Stimulated activated CD8-positive, alpha-beta memory T cell treated with anti-CD3 and anti-CD28 coated beads, Interleukin-12 subunit alpha, Interleukin-12 subunit beta, amount 100 ng/mL, for 4 hours (primary cell): ENCODE results near the gene KRT222.

Experiments used
- DNase-seq: peaks from one replicate; pipeline ENCODE4 v3.0.0-alpha.2; 2020; ENCODE audit warnings: low read depth

The KRT222 gene

DNA sequence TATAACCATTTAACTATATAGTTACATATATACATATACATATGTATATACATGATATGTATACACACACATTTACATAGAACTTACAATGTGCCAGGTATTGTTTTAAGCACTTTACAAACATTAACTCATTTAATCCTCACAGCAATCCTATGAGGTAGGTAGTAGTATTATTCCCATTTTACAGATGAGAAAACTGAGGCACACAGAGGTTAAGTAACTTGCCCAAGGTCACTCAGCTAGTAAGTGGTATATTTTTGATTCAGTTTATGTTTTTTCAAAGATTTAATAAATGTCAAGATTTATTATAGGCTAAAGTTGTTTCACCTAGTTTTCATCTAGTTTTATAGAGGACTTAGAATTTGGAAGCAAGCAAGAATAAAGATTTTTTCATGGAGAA lies 6.6 kb downstream of the KRT222 start:
- DNase-seq, result no peak

DNA sequence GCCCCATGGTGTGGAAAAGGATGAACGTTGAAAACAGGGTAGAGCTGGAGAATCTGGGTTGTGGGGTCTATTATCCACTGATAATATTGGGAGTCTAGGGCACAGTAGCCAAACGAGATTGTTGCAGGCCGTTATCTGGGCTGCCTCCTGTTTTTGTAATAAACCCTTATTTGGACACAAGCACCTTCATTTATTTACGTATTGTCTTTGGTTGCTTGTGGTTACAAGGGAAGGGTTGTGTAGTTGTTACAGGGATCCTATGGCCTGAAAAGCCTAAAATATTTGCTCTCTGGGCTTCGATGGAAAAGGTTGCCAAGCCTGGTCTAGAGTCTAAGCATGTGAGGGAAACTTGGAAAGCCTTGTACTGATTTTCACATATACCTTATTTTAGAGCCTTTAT lies 13.0 kb downstream of the KRT222 start:
- no peak for DNase-seq

GRCh38 chr17:40648384-40648968 lies 16.5 kb downstream of the KRT222 start:
- no peak for DNase-seq

GRCh38 chr17:40647624-40648383 lies 17.2 kb downstream of the KRT222 start, which contains the start of gene SMARCE1:
Gene SMARCE1, minus strand, starts transcription at chr17:40647818. Its CDS starts 2,016 bp downstream, at chr17:40645802.
- DNase-seq, result peak; percentile 50

- no peak for DNase-seq
Observed at GRCh38 chr17:40646791-40647623, 18.0 kb downstream of the KRT222 start.

DNA sequence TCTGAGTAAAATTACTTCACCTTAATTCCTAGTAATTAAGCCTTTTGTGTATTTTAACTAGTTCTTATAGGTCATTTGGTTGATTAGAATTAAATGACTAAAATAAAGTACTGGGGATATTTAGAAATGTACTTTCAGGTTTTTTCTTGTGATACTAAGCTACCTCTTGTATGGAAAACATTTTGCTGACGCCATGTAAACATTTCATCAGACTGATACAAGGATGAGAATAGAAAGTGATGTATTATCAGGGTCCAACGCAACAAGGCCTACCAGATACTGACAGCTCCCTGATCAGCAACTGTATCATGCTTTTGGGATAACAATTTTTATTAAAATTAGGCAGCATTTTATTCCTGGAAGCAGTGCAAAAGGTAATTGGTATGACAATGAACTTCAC lies 19.0 kb downstream of the KRT222 start:
- no peak for DNase-seq

- DNase-seq, result no peak
Observed at GRCh38 chr17:40645291-40645690, 19.7 kb downstream of the KRT222 start.

DNA sequence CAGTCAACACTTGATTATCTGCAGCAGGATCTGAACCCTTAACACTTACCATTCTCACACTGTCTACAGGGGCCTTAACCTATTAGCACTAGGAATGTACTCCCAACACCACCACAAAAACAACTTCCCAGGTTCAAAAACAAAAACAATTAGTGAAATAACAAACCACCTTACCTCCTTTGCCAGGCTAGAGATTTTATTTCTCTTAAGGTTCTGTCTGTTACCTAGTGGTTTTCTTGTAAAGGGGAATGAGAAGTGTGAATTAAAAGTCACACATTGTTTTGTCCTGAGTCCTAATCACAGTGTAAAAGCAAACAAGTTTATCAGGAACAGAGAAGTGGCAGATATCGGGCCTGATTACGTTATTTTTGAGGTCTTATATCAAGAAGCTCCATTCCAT lies 27.0 kb downstream of the KRT222 start:
- no peak for DNase-seq

DNA sequence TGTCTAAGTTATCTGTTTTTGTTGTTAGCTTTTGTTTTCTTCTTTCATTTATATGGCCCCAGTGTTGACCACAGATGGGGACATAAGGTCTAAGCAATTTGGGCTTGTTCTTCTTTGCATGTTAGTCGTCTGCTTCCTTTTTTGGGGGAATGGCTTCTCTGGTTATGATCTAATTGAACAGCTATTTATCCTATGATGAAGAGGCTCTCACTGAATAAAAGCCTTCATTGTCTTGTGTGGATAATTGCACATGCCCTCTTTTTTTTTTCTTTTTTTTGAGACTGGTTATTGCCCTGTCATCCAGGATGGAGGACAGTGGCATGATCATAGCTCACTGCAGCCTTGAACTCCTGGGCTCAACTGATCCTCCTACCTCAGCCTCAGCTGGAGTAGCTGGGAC lies 31.1 kb downstream of the KRT222 start:
- no peak for DNase-seq

- no peak for DNase-seq
Observed at GRCh38 chr17:40632216-40632615, 32.8 kb downstream of the KRT222 start.

GRCh38 chr17:40629842-40630241 lies 35.1 kb downstream of the KRT222 start:
- DNase-seq, result no peak

DNA sequence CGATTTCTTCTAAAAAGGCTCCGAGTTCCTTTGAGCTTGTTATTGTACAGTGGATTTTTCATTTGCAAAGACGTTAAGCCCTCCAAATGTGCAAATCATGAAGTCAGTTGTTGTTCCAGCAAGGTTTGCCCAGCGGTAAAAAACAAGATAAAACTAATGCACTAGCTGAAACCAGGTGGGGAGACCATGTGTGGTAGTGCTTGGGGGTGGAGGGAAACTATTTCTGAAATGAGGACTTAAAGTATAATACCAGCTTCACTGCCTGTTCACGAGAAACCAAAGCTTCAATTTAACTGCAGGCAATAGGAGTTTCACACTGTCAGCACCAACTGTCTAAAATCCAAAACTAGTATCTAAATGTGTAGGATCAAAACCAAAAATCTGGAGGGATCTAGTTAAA lies 39.7 kb downstream of the KRT222 start:
- no peak for DNase-seq

DNA sequence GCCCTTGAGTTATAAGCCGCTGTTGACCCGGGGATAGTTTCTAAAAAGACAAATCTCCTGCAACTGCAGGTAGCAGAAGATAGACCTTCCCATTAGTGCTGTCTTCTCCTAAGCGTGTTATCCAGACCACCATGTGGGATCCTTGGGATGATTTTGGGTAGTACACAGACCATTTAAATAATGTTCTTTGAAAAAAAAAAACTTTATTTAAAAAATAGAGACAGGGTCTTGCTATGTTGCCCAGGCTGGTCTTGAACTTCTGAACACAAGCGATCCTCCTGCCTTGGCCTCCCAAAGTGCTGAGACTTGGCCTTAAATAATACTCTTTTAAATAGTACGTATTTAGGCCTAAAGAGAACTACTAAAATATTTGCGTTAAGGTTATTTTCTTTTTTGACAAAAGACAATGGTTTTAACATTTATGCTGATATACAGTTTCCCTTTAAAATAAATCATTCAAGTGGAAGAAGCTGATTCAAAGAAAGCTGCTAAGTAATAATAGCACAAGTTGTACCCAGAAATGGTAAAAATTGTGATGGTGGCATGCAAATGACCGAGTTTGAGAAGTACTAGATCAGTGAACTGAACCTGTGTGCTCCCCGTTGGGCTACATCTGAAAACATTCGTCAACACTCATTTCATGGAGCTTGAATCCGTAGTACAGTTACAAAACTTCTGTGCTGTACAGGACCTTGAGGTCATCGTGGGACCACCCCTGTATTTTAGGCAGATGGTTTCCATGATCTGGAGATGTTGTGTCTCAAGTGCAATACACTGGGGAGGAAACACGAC lies 41.4 kb downstream of the KRT222 start:
- no peak for DNase-seq

DNA sequence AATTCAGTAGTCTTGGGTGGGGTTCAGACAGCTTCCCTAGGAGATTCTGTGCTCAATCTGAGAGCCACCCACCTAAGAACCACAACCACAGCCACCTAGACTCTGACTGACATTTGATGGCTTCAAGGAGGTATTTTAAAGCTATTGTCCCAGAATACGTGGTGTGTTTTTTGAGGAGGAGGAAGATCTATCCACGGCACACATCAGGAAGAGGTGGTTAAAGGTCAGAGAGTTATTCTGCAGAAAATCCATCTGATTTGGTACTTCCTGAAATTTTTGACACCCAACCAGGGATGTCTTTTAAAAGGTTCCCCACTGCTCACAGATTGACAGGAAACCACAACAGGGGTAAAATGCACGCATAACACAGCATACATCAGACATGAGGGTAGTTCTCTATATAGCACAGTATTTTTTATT lies 42.5 kb downstream of the KRT222 start:
- no peak for DNase-seq

DNA sequence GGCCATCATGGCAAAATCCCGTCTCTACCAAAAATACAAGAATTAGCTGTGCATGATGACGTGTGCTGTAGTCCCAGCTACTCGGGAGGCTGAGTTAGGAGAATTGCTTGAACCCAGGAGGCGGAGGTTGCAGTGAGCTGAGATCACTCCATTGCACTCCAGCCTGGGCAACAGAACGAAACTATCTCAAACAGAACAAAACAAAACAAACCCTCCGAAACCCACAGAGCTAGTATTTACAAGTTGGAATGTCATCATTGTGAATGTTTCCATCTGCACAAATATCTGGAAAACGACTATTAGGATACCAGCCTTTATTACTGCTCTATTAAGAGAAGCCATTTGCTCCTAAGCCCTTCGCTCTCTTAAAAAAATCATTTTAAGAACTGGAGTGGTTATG lies 43.4 kb downstream of the KRT222 start:
- no peak for DNase-seq

- DNase-seq, result no peak
Observed at GRCh38 chr17:40621019-40621418, 44.0 kb downstream of the KRT222 start.

GRCh38 chr17:40618754-40619625 lies 46.0 kb downstream of the KRT222 start:
- DNase-seq, result no peak

GRCh38 chr17:40617678-40618240 lies 47.2 kb downstream of the KRT222 start:
- no peak for DNase-seq

GRCh38 chr17:40616592-40616991 lies 48.4 kb downstream of the KRT222 start:
- DNase-seq, result no peak

- DNase-seq, result no peak
Observed at GRCh38 chr17:40615841-40616476, 49.0 kb downstream of the KRT222 start.
